G401 (cell line): ENCODE measurements around the gene MAT2B. TPM values are rescaled to one million over a fixed set of nuclear protein-coding genes. Genes with fewer than 3 reads are reported as not detected.
"Not testable (repeated sequence)": the region's sequence is repeated elsewhere in the genome, so short reads cannot be mapped to it uniquely, and the experiment has no call there.

Experiments
- DNase-seq: peaks from one replicate; pipeline ENCODE4 v3.0.0-alpha.2; 2015; ENCODE audit warnings: low spot score
- in situ Hi-C: cut with HindIII; loops from 2 replicates; pipeline ENCODE4 v1.10.0; 2016; ENCODE audit warnings: low sequenced_read_pairs, mixed read lengths
- total RNA-seq: library from RNA; depleted of rRNA; stranded (reverse); fragments of >200 nt; shearing (Covaris generic); gene quantifications from 2 replicates; pipeline ENCODE4 v1.2.3, GENCODE V29; 2014

Gene MAT2B
- total RNA-seq, 1 experiment from 2014 or later, result 39.8 TPM

GRCh38 chr5:163502521-163502920 lies 2.9 kb upstream of the MAT2B start:
- in situ Hi-C loops, result no loop called here
- no peak for DNase-seq

GRCh38 chr5:163503106-163504078 lies 2.0 kb upstream of the MAT2B start:
- in situ Hi-C loops, result no loop called here
- peak; percentile 84 for DNase-seq

- peak; percentile 72 for DNase-seq
- in situ Hi-C loops, result no loop called here
Measured at GRCh38 chr5:163504079-163504931, 1.1 kb upstream of the MAT2B start.

GRCh38 chr5:163505049-163505367 lies 411 bp upstream of the MAT2B start:
- no peak for DNase-seq
- in situ Hi-C loops, result no loop called here

- no peak for DNase-seq
- in situ Hi-C loops, result no loop called here
Measured at GRCh38 chr5:163506095-163506457, 657 bp downstream of the MAT2B start.

GRCh38 chr5:163506726-163507125 lies 1.3 kb downstream of the MAT2B start:
- DNase-seq, result peak; percentile 16
- in situ Hi-C loops, result no loop called here

- in situ Hi-C loops, result no loop called here
- no peak for DNase-seq
Measured at GRCh38 chr5:163508753-163509152, 3.3 kb downstream of the MAT2B start.

GRCh38 chr5:163509291-163509951 lies 4.0 kb downstream of the MAT2B start:
- in situ Hi-C loops, result no loop called here
- DNase-seq, result peak; percentile 15

GRCh38 chr5:163512526-163512925 lies 7.1 kb downstream of the MAT2B start:
- DNase-seq, result no peak
- in situ Hi-C loops, result no loop called here

GRCh38 chr5:163525096-163525495 lies 19.7 kb downstream of the MAT2B start:
- in situ Hi-C loops, result no loop called here
- DNase-seq, result no peak

GRCh38 chr5:163529698-163530097 lies 24.3 kb downstream of the MAT2B start:
- no peak for DNase-seq
- in situ Hi-C loops, result no loop called here

GRCh38 chr5:163531272-163531671 lies 25.9 kb downstream of the MAT2B start:
- in situ Hi-C loops, result no loop called here
- no peak for DNase-seq

GRCh38 chr5:163532171-163533084 lies 27.0 kb downstream of the MAT2B start:
- in situ Hi-C loops, result no loop called here
- no peak for DNase-seq

- in situ Hi-C loops, result no loop called here
- no peak for DNase-seq
Measured at GRCh38 chr5:163533223-163533622, 27.8 kb downstream of the MAT2B start.

GRCh38 chr5:163534492-163535094 lies 29.2 kb downstream of the MAT2B start:
- no peak for DNase-seq
- in situ Hi-C loops, result no loop called here

GRCh38 chr5:163535290-163535689 lies 29.9 kb downstream of the MAT2B start:
- DNase-seq, result no peak
- in situ Hi-C loops, result no loop called here

- DNase-seq, in situ Hi-C loops: not testable (repeated sequence)
Measured at GRCh38 chr5:163536442-163536841, 31.0 kb downstream of the MAT2B start.

- in situ Hi-C loops, result no loop called here
- no peak for DNase-seq
Measured at GRCh38 chr5:163540696-163541095, 35.3 kb downstream of the MAT2B start.
